K562 (cell line): Measurements from ENCODE around the gene PDE6H. TPM values are rescaled to one million over a fixed set of nuclear protein-coding genes. Genes with fewer than 3 reads are reported as not detected.

ENCODE experiments used
- ATAC-seq: fragments of 200-7000 bp; cut with Tn5 transposase; 3 replicates; pipeline ENCODE4 v1.9.1; 2020; ENCODE audit warnings: moderate library complexity
- BruUV-seq: library from RNA; stranded (reverse); fragments of 400-500 nt; replicated peaks from 2 replicates; lab custom pipeline; 2021; lab: Mats Ljungman, UMichigan
- CTCF ChIA-PET: fragments of 300-600 bp; formaldehyde crosslinking; extraction: SDS; loops from one replicate; lab custom pipeline; 2021; ENCODE audit warnings: low intra/inter-chr PET ratio; lab: Yijun Ruan, JAX
- POLR2A ChIA-PET: fragments of 300-600, 350-650 bp; sonication (Branson Sonifier 250); formaldehyde crosslinking; extraction: SDS; loops from one replicate; lab custom pipeline; 2021; ENCODE audit warnings: antibody characterized with exemption, inconsistent platforms; lab: Yijun Ruan, JAX
- DNase-seq, 4 experiments: peaks; one replicate each; pipeline versions ENCODE4 v3.0.0 to v3.0.0-alpha.2; 2011 to 2018; ENCODE audit warnings: low spot score in 3 of 4, mixed read lengths in 3 of 4; ENCODE audit errors: extremely low read depth in 1 of 4
- FAIRE-seq: peaks from 2 replicates; lab custom pipeline; 2011; peaks lifted over from hg19 to GRCh38; lab: Jason Lieb, UNC
- H2AFZ ChIP-seq: 2 replicates; pipeline ENCODE4 v1.6.0; 2011; ENCODE audit warnings: low read depth, low read length, control low read depth, inconsistent platforms
- H3K27ac ChIP-seq: fragments of 200-600 bp; 3 replicates; pipeline ENCODE4 v1.8.0; 2011; ENCODE audit warnings: low read depth, mild to moderate bottlenecking, control low read depth, inconsistent platforms, low read length, moderate library complexity, mixed read lengths; ENCODE audit errors: extremely low read depth
- H3K27me3 ChIP-seq, 2 experiments: fragments of 300-600 bp in 1 of 2; 2 replicates in 1 of 2; 3 replicates in 1 of 2; pipeline versions ENCODE4 v1.6.0 to v1.8.0; 2011; ENCODE audit warnings: inconsistent platforms in 2 of 2, low read length in 2 of 2, mild to moderate bottlenecking in 1 of 2, mixed read lengths in 1 of 2, moderate library complexity in 1 of 2; ENCODE audit not compliant: control insufficient read depth in 2 of 2, insufficient read depth in 2 of 2
- H3K36me3 ChIP-seq: fragments of 300-600 bp; 3 replicates; pipeline ENCODE4 v1.8.0; 2011; ENCODE audit warnings: mild to moderate bottlenecking, low read length, inconsistent platforms; ENCODE audit not compliant: control insufficient read depth, insufficient read depth
- H3K4me1 ChIP-seq, 2 experiments: fragments of 200-600 bp in 1 of 2; replicated peaks in 1 of 2; 2 replicates in 1 of 2; 3 replicates in 1 of 2; pipeline versions ENCODE4 v1.5.1 to v1.8.0; 2011; ENCODE audit warnings: inconsistent platforms in 2 of 2, low read length in 2 of 2, mild to moderate bottlenecking in 1 of 2, mixed read lengths in 1 of 2, moderate library complexity in 1 of 2; ENCODE audit not compliant: control insufficient read depth in 2 of 2, insufficient read depth in 2 of 2
- H3K4me2 ChIP-seq: 2 replicates; pipeline ENCODE4 v1.6.1; 2011; ENCODE audit warnings: low read length, control low read depth, inconsistent platforms, mixed read lengths; ENCODE audit not compliant: insufficient read depth
- H3K4me3 ChIP-seq: fragments of 200-600 bp; sonication (generic), shearing (Covaris generic); 2 replicates; pipeline ENCODE4 v1.5.1; 2016; ENCODE audit warnings: control low read depth, inconsistent platforms
- H3K79me2 ChIP-seq: fragments of 200-600 bp; 3 replicates; pipeline ENCODE4 v1.8.0; 2011; ENCODE audit warnings: low read length, inconsistent platforms; ENCODE audit not compliant: control insufficient read depth, insufficient read depth
- H3K9ac ChIP-seq, 2 experiments: 2 replicates each; pipeline versions ENCODE4 v1.6.0 to v1.6.1; 2011; ENCODE audit warnings: low read depth in 2 of 2, low read length in 2 of 2, control low read depth in 1 of 2, inconsistent platforms in 1 of 2, mild to moderate bottlenecking in 1 of 2, mixed read lengths in 1 of 2; ENCODE audit not compliant: insufficient read depth in 1 of 2
- H3K9me1 ChIP-seq: one replicate; pipeline ENCODE4 v1.6.0; 2011; ENCODE audit warnings: inconsistent platforms, mild to moderate bottlenecking, low read length, moderate library complexity; ENCODE audit not compliant: control insufficient read depth, insufficient read depth
- H3K9me3 ChIP-seq: replicated peaks from 2 replicates; pipeline ENCODE4 v1.5.1; 2011; ENCODE audit warnings: low read depth, low read length, inconsistent platforms; ENCODE audit not compliant: control insufficient read depth, insufficient read depth
- H4K20me1 ChIP-seq: replicated peaks from 2 replicates; pipeline ENCODE4 v1.6.1; 2011; ENCODE audit warnings: low read length, inconsistent platforms, mixed read lengths; ENCODE audit not compliant: control insufficient read depth, insufficient read depth
- HDAC3 ChIP-seq: fragments of 450-650 bp; IDR thresholded peaks from 2 replicates; pipeline ENCODE4 v1.6.1; 2018; ENCODE audit warnings: borderline replicate concordance, mild to moderate bottlenecking, moderate library complexity; ENCODE audit not compliant: partially characterized antibody
- HNRNPUL1 ChIP-seq: fragments of 200-400 bp; formaldehyde crosslinking; IDR thresholded peaks from 2 replicates; pipeline ENCODE4 v1.6.1; 2017; ENCODE audit warnings: low read length
- MCM2 ChIP-seq: fragments of 450-650 bp; IDR thresholded peaks from 2 replicates; pipeline ENCODE4 v1.6.1; 2017; ENCODE audit warnings: low read depth, mild to moderate bottlenecking
- RUNX1 ChIP-seq: sonication (generic); IDR thresholded peaks from 2 replicates; pipeline ENCODE4 v1.6.1; 2016; ENCODE audit warnings: antibody characterized with exemption, low read depth
- TBP ChIP-seq: optimal IDR thresholded peaks from 2 replicates; pipeline ENCODE3; 2011; ENCODE audit warnings: low read depth, low read length, improper control_type of control experiment
- in situ Hi-C: fragments of 300-500 bp; cut with MboI; formaldehyde crosslinking; loops from 4 replicates; pipeline ENCODE4 v1.15.0; 2018; ENCODE audit warnings: inconsistent platforms, mixed read lengths
- intact Hi-C: fragments of 100-400 bp; cut with micrococcal nuclease; formaldehyde crosslinking; loops from 2 replicates; pipeline ENCODE4 v1.14.2; 2022
- polyA plus RNA-seq, 8 experiments: library from polyadenylated mRNA; depleted of rRNA in 4 of 8; stranded (reverse) in 5 of 8; unstranded in 3 of 8; fragments of >200 nt; fragmentation: Nextera tagmentation in 2 of 8; fragmentation: Illumina TruSeq in 1 of 8; extraction: Ambion mirVana in 2 of 8; extraction: Trizol in 1 of 8; gene quantifications; 2 replicates each; pipeline versions ENCODE4 v1.2.1 to v1.2.3, GENCODE V29; 2011 to 2014; ENCODE audit warnings: inconsistent platforms in 1 of 8, missing spikeins in 1 of 8
- total RNA-seq, 7 experiments: library from RNA; depleted of rRNA in 6 of 7; stranded (reverse); fragments of >200 nt in 6 of 7; fragmentation: Illumina TruSeq in 2 of 7; extraction: Trizol in 2 of 7; gene quantifications; 2 replicates each; pipeline versions ENCODE4 v1.2.1 to v1.2.3, GENCODE V29; 2011 to 2021; ENCODE audit warnings: low replicate concordance in 1 of 7
- TF ChIP-seq, protein P1 (sequence below): fragments of 450-650 bp; conservative IDR thresholded peaks from 2 replicates; pipeline ENCODE4 v1.6.1; 2016; ENCODE audit warnings: missing genetic modification characterization, low read depth, mild to moderate bottlenecking, missing compliant biosample characterization, moderate library complexity

PDE6H gene
- total and polyA plus RNA-seq, 9 of the 15 experiments (the other 6 are each of a cell fraction or from before 2014, with no cell fraction given): 0.15 TPM; not detected in 8

DNA sequence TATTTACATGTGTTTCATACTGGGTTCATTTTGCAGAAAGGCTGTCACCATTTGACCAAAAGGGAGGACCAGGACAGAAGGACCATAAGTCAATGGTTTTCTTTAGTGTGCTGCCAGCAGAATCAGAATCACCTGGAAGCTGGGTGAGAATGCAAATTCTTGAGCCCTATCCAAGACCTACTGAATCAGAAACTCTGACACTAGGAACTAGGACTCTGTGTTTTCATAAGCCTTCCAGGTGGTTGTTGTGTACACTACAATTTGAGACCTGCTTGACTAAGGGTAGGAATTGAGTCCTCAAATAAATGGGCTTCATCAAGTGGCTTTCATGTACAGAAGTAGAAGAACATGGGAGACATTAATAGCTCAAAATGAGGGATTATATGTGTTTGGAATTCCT is 32.2 kb downstream of the PDE6H start:
- ATAC-seq (no peak), DNase-seq (no peak)
- no peak overlapping the region for H2AFZ ChIP-seq
- no peaks in the 10 kb centered on the region for H3K4me1 ChIP-seq
- POLR2A ChIA-PET: no interaction called here
- no peaks in the 10 kb centered on the region for H3K79me2 ChIP-seq
- no peak overlapping the region for H3K4me2 ChIP-seq
- in situ Hi-C loops: no loop called here
- H3K36me3 ChIP-seq: no peaks in the 10 kb centered on the region
- CTCF ChIA-PET: no interaction called here
- 0 out of 5 replicates have a peak, but pooled peaks cover 0 to 4% of the 10 kb centered on the region in 2 experiments for H3K27me3 ChIP-seq
- no TSS peak for BruUV-seq
- TF ChIP-seq RUNX1 (no peak), TBP (no peak), HDAC3 (no peak), MCM2 (no peak), HNRNPUL1 (no peak)
- TF ChIP-seq, protein P1, sequence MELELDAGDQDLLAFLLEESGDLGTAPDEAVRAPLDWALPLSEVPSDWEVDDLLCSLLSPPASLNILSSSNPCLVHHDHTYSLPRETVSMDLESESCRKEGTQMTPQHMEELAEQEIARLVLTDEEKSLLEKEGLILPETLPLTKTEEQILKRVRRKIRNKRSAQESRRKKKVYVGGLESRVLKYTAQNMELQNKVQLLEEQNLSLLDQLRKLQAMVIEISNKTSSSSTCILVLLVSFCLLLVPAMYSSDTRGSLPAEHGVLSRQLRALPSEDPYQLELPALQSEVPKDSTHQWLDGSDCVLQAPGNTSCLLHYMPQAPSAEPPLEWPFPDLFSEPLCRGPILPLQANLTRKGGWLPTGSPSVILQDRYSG (tag): no peak
- TF ChIP-seq, all 486 proteins: peak for 0
- no peak overlapping the region for H3K4me3 ChIP-seq
- no peaks in the 10 kb centered on the region for H3K9me3 ChIP-seq
- no peaks in the 10 kb centered on the region for H3K9me1 ChIP-seq
- FAIRE-seq: no peak
- no peaks in the 10 kb centered on the region for H4K20me1 ChIP-seq
- H3K27ac ChIP-seq: no peak overlapping the region
- H3K9ac ChIP-seq: no peak overlapping the region
- intact Hi-C loops: loop anchor here (10.0 kb wide), 1 partner anchor 260 kb away; no protein-coding TSS in a partner anchor
